ENCODE data around the gene TACC2.

DNA sequence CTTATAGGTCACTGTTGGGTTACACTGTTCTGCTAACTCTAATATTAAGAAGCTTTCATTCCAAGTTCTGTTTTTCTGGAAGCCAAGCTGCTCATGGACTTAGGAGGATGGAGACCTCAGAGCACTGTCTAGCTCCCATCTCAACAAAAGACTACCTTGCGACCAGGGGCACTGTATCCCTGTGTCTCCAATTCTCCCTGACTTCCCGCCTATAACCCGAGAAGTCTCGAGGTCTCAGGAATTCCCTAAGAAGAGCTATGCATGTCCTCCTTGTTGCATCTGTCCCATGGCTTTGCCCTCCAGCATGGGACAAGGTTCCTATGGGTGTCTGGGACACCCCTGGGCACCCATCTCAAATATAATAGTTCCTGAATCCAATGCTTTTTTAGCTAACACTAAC lies 313.4 kb downstream of the TACC2 start:
- TF ChIP-seq CTCF (IDR thresholded peaks at IDR 0.05; ENCODE audit: extremely low read depth in 1 of 2, insufficient read depth in 1 of 2, low read depth in 1 of 2, low read length in 2 of 2) (no peak), JUN (IDR thresholded peaks at IDR 0.05; ENCODE audit: borderline replicate concordance, insufficient read depth, insufficient read length, low read depth) (no peak), POLR2AphosphoS5 (IDR thresholded peaks at IDR 0.05; ENCODE audit: insufficient read depth, low read depth, low read length) (no peak), EZH2 (IDR thresholded peaks at IDR 0.05; ENCODE audit: borderline replicate concordance, low read depth, low read length, severe bottlenecking) (no peak)
